Central memory CD4-positive, alpha-beta T cell (primary cell): ENCODE results near the gene SRPK2.
"Not testable (repeated sequence)": the region's sequence is repeated elsewhere in the genome, so short reads cannot be mapped to it uniquely, and the experiment has no call there.

Experiments used
- DNase-seq: peaks from one replicate; pipeline ENCODE4 v3.0.0; 2022

SRPK2 gene

DNA sequence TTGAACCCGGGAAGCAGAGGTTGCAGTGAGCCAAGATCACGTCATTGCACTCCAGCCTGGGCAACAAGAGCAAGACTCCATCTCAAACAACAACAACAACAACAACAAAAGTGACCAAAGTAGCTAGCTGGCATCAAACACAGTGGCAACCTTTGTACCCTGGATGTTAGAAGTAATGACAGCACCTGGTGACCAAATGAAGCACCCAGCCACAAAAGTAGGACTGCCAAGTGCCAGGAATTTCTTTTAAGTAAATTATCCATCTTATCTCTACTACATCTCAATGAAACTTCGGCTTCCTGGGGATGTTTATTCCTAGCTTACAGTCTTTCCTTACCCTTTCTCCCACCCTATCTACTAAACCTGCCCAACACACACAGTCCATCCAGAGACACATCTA is 18.8 kb downstream of the SRPK2 start:
- no peak for DNase-seq

DNA sequence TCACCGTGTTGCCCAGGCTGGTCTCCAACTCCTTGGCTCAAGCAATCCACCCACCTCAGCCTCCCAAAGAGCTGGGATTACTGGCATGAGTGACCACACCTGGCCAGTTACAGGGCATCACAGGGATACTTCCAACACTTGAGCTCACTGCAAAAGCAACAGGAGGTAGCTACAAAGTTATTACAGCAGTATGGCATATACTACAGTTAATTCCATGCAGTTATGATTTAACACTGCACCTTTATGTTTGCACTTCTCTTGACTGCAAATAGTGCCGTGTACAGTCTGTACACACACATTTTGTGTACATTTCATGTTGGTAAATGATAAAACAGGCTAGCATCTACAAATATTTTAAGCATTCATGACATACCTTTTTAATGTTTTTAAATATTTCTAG is 21.3 kb downstream of the SRPK2 start:
- DNase-seq: no peak

DNA sequence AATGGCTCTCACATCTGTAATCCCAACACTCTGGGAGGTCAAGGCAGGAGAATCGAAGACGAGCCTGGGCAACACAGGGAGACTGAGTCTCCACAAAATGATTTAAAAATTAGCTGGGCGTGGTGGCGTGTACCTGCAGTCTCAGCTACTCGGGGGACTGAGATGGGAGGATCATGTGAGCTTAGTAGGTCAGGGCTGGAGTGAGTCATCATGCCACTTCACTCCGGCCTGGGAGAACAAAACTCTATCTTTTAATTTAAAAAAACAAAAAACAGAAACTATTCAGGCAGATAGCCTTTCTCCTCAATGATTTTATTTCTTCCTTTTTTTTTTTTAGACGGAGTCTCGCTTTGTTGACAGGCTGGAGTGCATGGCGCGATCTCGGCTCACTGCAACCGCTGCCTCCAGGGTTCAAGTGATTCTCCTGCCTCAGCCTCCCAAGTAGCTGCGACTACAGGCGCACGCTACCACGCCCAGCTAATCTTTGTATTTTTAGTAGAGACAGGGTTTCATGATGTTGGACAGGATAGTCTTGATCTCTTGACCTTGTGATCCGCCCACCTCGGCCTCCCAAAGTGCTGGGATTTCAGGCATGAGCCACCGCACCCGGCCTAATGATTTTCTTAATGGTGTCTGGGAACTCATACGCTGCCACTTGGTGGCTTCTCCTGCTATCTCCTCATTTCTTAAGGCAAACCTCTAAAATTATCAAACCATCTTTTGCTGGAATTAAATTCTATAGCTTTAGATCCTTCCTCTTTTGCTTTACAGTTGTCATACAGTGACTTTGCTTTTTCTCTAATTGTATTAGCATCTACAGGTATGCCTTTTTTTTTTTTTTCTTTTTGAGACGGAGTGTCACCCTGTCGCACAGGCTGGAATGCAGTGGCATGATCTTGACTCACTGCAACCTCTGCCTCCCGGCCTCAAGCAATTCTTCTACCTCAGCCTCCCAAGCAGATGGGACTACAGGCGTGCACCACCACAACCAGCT is 22.9 kb downstream of the SRPK2 start:
- no peak for DNase-seq

DNA sequence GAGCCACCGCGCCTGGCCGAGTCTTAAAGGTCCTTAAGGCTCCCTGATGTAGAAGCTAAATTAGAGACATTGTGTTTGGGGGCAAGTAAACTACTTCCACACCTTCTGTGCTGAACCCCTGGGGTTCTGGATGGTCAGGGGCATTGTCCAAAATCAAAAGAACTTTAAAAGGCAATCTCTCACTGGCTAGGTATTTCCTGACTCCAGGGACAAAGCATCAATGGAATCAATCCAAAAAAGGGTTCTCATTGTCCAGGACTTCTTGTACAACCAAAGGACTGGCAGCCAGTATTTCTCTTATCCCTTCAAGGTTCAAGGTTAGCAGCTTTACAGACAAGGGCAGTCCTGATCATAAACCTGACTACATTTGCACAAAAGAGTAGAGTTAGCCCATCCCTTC is 24.0 kb downstream of the SRPK2 start:
- no peak for DNase-seq

DNA sequence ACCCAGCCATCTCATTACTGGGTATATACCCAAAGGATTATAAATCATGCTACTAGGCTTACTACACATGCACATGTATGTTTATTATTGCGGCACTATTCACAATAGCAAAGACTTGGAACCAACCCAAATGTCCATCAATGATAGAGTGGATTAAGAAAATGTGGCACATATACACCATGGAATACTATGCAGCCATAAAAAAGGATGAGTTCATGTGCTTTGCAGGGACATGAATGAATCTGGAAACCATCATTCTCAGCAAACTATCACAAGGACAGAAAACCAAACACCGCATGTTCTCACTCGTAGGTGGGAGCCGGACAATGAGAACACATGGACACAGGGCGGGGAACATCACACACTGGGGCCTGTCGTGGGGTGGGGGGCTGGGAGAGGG is 25.1 kb downstream of the SRPK2 start:
- not testable (repeated sequence) for DNase-seq

DNA sequence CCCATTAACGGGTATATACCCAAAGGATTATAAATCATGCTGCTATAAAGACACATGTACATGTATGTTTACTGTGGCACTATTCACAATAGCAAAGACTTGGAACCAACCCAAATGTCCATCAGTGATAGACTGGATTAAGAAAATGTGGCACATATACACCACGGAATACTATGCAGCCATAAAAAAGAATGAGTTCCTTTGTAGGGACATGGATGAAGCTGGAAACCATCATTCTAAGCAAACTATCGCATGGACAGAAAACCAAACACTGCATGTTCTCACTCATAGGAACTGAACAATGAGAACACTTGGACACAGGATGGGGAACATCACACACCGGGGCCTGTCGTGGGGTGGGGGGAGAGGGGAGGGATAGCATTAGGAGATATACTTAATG is 26.0 kb downstream of the SRPK2 start:
- not testable (repeated sequence) for DNase-seq

DNA sequence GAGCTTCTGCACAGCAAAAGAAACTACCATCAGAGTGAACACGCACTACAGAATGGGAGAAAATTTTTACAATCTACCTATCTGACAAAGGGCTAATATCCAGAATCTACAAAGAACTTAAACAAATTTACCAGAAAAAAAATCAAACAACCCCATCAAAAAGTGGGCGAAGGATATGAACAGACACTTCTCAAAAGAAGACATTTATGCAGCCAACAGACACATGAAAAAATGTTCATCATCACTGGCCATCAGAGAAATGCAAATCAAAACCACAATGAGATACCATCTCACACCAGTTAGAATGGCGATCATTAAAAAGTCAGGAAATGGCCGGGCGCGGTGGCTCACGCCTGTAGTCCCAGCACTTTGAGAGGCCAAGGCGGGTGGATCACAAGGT is 26.7 kb downstream of the SRPK2 start:
- DNase-seq: not testable (repeated sequence)

DNA sequence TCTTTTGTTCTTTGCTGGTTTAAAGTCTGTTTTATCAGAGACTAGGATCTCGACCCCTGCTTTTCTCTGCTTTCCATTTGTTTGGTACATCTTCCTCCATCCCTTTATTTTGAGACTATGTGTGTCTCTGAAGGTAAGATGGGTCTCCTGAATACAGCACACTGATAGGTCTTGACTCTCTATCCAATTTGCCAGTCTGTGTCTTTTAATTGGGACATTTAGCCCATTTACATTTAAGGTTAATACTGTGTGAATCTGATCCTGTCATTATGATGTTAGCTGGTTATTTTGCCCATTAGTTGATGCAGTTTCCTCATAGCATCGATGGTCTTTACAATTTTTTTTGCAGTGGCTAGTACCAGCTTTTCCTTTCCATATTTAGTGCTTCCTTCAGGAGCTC is 28.6 kb downstream of the SRPK2 start:
- DNase-seq: not testable (repeated sequence)

DNA sequence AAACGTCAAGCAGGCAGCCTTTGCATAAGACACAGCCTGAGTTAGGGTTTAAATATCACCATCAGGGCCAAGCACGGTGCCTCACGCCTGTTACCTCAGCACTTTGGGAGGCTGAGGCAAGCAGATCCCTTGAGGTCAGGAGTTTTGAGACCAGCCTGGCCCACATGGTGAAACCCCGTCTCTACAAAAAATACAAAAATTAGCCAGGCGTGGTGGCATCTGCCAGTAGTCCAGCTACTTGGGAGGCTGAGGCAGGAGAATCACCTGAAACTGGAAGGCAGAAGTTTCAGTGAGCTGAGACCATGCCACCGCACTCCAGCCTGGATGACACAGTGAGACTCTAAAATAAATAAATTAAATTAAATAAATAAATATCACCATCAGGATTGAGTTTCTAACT is 33.0 kb downstream of the SRPK2 start:
- DNase-seq: no peak

DNA sequence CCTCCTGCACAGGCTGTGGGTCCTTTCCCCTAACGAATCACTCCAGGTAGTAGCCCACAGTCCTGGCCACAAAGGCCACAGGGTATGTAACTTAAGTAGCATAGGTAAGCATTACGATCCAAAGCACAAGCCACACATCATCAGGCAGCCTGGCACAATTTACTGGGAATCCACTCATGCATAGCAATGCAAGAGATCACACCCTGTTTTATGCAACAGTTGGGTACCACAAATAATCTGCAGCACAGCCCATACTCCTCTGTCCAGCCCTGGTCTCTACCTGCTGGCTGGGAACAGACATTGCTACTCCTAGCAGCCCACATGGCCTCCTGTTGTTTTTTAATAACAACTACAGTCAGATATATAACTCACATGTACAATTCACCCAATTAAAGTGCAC is 34.3 kb downstream of the SRPK2 start:
- no peak for DNase-seq

DNA sequence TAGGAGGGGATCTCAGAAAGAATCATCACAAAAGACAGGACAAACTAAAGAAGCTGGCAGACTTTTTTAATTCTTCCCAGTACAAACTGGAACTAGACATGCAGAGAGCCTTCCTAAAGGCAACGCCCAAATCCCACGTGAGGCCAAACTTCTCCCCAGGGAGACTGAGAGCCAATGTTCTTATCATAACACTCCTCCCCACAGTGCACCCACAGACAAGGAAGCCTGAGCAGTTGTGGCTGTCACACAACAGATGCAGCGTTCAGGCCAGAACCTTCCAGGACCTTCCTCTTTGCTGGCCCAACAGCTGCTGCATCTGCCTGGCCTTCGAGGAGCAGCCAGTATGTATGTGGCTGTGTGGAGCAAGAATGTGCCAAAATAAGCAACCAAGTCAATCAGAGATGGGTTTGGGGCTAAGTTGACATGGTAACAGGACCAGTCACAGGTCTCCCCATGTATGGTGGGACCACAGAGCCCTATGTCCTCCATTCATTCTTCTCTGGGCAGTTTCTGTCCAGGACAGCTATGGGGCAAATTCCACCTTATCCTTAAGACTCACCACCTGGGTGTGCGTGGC is 34.9 kb downstream of the SRPK2 start:
- no peak for DNase-seq

DNA sequence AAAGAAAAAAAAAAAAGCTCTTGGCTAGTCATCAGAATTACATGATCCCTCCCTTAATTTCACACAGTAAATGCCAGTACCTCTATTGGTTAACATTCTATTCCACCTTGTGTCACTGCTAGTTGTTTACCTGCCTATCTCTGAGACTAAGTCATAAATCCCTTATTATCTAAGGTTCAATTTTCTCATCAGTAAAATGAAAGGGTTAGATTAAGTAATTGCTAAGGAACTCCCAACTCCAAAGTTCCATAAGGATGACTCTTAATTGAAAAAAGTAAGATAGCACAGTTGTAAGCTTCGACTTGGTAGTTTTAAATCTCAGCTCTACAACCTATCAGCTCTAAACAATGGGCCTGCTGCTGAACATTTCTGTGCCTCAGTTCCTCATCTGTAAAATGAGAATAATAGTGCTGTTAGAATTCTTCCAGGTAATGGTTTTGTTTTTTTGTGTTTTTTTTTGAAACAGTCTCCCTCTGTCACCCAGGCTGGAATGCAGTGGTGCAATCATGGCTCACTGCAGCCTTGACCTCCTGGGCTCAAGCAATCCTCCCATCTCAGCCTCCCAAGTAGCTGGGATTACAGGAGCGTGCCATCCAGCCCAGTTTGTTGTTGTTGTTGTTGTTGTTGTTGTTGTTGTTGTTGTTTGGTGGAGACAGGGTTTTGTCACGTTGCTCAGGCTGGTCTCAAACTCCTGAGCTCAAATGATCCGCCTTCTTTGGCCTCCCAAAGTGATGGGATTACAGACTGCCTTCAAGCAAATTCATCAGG is 35.6 kb downstream of the SRPK2 start:
- no peak for DNase-seq

DNA sequence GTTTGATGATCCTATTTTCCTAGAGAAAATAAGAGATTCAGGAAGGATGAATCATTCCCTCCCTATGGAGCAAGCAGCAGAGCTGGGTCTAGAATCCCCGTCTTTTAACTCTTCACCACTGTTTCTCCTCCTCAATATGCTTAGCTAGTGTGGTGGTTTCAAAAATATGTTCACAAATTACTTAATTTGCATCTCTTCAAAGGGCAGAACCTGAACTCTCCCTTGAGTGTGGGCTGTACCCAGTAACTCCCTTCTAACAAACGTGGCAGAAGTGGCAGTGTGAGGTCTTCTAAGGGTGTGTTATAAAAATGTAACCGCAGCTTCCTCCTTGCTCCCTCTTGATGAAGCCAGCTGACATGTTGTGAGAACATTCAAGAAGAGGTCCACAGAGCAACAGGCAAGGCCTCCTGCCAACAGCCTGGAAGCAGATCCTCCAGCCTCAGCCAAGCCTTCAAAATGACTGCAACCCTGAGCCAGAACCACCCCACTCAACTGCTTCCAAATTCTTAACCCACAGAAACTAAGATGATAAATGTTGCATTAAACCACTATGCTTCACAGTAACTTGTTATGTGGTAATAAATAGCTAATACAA is 36.6 kb downstream of the SRPK2 start:
- peak; percentile 82 for DNase-seq

DNA sequence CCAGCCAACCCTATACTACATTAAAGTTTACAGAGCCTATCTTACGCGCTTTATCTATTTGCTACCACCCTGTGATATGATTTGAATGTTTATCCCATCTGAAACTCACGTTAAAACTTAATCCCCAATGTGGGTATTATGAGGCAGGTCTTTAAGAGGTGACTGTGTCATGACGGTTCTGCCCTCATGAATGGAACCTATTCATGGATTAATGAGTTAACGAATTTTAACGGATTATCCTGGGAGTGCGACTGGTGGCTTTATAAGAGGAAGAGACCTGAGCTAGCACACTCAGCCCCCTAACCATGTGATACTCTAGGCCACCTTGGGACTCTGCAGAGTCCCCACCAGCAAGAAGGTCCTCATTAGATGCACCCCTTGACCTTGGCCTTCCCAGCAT is 37.8 kb downstream of the SRPK2 start:
- no peak for DNase-seq

DNA sequence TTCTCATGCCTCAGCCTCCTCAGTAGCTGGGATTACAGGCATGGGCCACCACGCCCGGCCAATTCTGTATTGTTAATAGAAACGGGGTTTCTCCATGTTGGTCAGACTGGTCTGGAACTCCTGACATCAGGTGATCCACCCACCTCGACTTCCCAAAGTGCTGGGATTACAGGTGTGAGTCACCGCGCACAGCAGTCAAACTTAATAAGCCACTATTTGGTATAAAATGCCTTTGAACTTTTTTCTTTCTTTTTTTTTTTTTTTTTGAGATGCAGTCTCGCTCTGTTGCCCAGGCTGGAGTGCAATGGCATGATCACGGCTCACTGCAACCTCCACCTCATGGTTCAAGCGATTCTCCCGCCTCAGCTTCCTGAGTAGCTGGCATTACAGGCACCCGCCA is 40.5 kb downstream of the SRPK2 start:
- not testable (repeated sequence) for DNase-seq

DNA sequence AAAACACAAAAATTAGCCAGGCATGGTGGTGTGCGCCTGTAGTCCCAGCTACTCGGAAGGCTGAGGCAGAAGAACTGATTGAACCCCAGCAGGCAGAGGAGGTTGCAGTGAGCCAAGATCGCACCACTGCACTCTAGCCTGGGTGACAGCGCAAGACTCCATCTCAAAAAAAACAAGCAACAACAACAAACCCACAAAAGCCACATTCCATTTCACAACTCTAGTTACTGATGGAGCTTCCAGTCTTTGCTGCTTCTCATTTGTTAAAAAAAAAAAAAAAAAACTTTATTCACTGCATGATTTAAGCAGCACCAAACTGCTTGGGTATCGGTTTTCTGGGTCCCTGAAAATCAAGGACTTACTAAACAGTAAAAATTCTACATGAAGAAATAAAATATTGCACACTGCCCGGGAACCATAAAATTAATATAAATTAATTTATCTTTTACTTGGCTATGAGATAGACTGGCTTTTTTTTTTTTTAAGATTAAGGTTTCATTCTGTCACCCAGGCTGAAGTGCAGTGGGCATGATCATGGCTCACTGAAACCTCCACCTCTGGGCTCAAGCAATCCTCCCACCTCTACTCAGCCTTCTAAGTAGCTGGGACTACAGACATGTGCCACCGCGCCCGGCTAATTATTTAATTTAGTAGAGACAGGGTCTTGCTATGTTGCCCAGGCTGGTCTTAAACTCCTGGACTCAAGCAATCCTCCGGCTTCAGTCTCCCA is 42.0 kb downstream of the SRPK2 start:
- peak; percentile 47 for DNase-seq

DNA sequence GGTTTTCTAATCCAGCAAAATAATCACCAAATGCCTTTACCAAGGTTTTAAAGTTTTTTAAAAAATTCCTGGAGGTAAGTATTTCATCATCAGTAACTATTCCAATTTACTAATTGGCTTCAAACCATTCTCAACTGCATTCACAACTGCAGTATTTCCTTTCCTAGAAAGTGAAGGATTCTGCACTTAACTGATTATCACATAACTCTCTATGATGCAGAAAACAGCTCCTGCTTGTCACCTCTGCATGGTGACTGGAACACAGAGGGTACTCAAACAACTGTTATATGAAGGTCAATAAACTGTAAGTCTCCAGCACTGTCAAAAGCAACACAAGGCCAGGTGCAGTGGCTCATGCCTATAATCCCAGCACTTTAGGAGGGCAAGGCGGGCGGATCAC is 42.6 kb downstream of the SRPK2 start:
- no peak for DNase-seq

DNA sequence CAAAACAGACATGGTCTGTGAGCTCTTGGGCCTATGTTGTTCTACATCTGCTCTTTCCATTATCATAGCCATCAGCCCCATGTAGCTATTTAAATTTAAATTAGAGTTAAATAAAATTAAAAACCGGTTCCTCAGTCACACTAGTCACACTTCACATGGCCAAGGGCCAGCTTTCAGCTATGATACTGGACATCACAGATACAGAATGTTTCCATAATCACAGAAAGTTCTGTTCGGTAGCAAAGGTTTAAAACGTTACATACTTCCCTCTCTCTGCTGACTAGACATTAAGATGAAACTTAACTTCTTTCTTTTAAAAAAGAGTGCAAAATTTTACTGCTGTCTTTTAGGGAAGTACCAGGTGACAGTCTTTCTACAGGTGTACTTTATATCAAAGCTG is 43.0 kb downstream of the SRPK2 start:
- no peak for DNase-seq

DNA sequence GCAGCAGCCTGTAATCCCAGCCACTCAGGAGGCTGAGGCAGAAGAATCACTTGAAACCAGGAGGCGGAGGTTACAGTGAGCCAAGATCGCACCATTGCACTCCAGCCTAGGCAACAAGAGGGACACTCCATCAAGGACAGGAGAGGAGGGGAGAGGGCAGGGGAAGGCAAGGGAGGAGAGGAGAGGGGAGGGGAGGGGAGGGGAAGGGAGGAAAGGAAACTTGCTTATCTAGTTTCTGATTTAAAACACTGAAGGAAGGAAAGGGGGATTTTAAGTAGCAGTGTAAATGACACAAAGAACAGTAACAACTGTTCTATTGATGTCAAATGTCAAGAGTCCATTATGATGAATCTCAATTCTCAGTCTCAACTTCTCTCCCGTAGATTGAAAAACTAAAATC is 43.7 kb downstream of the SRPK2 start:
- no peak for DNase-seq

DNA sequence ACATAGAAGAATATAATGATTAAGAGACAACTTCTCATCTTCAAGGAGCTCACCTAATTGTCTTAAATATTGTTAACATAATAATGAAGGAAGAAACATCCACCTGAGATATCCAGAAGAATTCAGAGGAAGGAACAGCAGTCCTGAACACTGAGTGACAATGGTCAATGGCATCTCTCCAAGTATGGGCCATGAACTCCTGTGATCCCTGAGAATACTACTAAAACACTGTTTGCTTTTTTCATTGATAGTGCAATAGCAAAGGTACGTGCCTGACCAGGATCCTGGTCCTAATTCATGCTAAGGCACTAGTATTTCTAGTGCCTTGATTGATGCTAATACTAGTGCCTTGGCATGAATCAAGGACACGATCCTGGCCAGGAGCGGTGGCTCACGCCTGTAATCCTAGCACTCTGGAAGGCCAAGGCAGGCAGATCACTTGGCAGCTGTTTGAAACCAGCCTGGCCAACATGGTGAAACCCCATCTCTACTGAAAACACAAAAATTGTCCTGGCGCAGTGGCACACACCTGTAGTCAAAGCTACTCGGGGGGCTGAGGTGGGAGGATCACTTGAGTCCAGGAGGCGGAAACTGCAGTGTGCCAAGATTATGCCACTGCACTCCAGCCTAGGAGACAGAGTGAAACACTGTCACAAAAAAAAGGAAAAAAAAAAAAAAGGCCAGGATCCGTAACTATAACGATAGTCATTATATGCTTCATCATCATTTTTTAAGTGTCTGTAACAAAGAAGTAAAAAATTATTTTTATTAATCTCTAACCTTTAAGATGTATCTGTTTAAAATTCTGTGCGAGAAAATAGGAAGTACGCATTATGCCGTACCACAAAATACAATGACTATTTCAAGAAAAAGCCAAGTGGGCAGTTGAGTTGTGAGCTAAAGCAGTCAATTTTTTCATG is 49.1 kb downstream of the SRPK2 start:
- DNase-seq: no peak

DNA sequence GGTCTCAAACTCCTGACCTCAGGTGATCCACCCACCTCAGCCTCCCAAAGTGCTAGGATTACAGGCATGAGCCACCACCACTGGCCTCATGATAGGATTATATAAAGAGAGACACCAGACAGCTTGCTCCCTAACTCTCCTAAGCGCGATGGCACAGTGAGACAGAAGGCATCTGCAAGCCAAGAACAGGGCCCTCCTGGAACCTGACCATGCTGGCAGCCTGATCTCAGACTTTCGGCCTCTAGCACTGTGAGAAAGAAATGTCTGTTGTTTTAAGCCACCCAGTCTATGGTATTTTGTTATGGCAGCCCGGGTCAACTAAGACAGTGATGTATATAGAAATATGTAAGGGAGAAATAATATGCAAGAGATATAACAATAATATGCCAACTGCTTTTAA is 51.2 kb downstream of the SRPK2 start:
- DNase-seq: no peak
